ENCODE results near the gene GPR132. TPM values are rescaled to one million over a fixed set of nuclear protein-coding genes. Genes with fewer than 3 reads are reported as not detected.

The GPR132 gene
- total RNA-seq, 1 experiment from 2014 or later, result not detected

- peaks cover 10% of the 10 kb centered on the region for H3K27me3 Mint-ChIP-seq (ENCODE audit: insufficient read depth, unreplicated experiment)
- intact Hi-C loops (cut with micrococcal nuclease; ENCODE audit: unreplicated experiment), result no loop called here
- Histone ChIP-seq H3K4me1 (no peaks in the 10 kb centered on the region), H3K9me3 (peaks cover 4% of the 10 kb centered on the region), H3K27me3 (replicated peaks; ENCODE audit: control insufficient read depth, insufficient read depth, low read length) (no peaks in the 10 kb centered on the region), H3K4me3 (ENCODE audit: low read depth, low read length) (no peak overlapping the region), H3K36me3 (ENCODE audit: control insufficient read depth, insufficient read depth, low read length) (no peaks in the 10 kb centered on the region)
- ChIA-PET POLR2A (no interaction called here), CTCF (no interaction called here)
- H3K9me3 Mint-ChIP-seq (ENCODE audit: unreplicated experiment), result peaks cover 18% of the 10 kb centered on the region
- H3K27ac Mint-ChIP-seq (ENCODE audit: unreplicated experiment), result no peak overlapping the region
- no peaks in the 10 kb centered on the region for H3K4me1 Mint-ChIP-seq (ENCODE audit: low read depth, unreplicated experiment)
- no peak for TF ChIP-seq CTCF (IDR thresholded peaks at IDR 0.05; ENCODE audit: insufficient read depth in 1 of 2, low read depth in 1 of 2, low read length in 1 of 2, severe bottlenecking in 1 of 2, unreplicated experiment in 1 of 2)
- peaks cover 6% of the 10 kb centered on the region for H3K36me3 Mint-ChIP-seq (ENCODE audit: insufficient read depth, unreplicated experiment)
- BruUV-seq (replicated peaks), result no TSS peak
- no peak for DNase-seq
- H3K4me3 Mint-ChIP-seq (ENCODE audit: unreplicated experiment), result no peak overlapping the region
Measured at GRCh38 chr14:105102893-105103292, 37.7 kb upstream of the GPR132 start.

- H3K36me3 ChIP-seq (ENCODE audit: control insufficient read depth, insufficient read depth, low read length), result no peaks in the 10 kb centered on the region
- H3K4me3 Mint-ChIP-seq (ENCODE audit: unreplicated experiment), result no peak overlapping the region
- no peak for DNase-seq
- H3K4me1 Mint-ChIP-seq (ENCODE audit: low read depth, unreplicated experiment), result no peaks in the 10 kb centered on the region
- no peaks in the 10 kb centered on the region for H3K27me3 ChIP-seq (replicated peaks; ENCODE audit: control insufficient read depth, insufficient read depth, low read length)
- no peaks in the 10 kb centered on the region for H3K4me1 ChIP-seq
- H3K9me3 ChIP-seq, result peaks cover 4% of the 10 kb centered on the region
- H3K9me3 Mint-ChIP-seq (ENCODE audit: unreplicated experiment), result peaks cover 18% of the 10 kb centered on the region
- CTCF ChIA-PET, result no interaction called here
- H3K27ac Mint-ChIP-seq (ENCODE audit: unreplicated experiment), result no peak overlapping the region
- H3K4me3 ChIP-seq (ENCODE audit: low read depth, low read length), result no peak overlapping the region
- intact Hi-C loops (cut with micrococcal nuclease; ENCODE audit: unreplicated experiment), result no loop called here
- peaks cover 6% of the 10 kb centered on the region for H3K36me3 Mint-ChIP-seq (ENCODE audit: insufficient read depth, unreplicated experiment)
- POLR2A ChIA-PET, result no interaction called here
- H3K27me3 Mint-ChIP-seq (ENCODE audit: insufficient read depth, unreplicated experiment), result peaks cover 10% of the 10 kb centered on the region
- no peak for TF ChIP-seq CTCF (IDR thresholded peaks at IDR 0.05; ENCODE audit: insufficient read depth in 1 of 2, low read depth in 1 of 2, low read length in 1 of 2, severe bottlenecking in 1 of 2, unreplicated experiment in 1 of 2)
- BruUV-seq (replicated peaks), result no TSS peak
Measured at GRCh38 chr14:105102361-105102870, 37.2 kb upstream of the GPR132 start.

- Histone ChIP-seq H3K36me3 (ENCODE audit: control insufficient read depth, insufficient read depth, low read length) (no peaks in the 10 kb centered on the region), H3K9me3 (peaks cover 4% of the 10 kb centered on the region), H3K4me3 (ENCODE audit: low read depth, low read length) (no peak overlapping the region), H3K27me3 (replicated peaks; ENCODE audit: control insufficient read depth, insufficient read depth, low read length) (no peaks in the 10 kb centered on the region), H3K4me1 (no peaks in the 10 kb centered on the region)
- POLR2A ChIA-PET, result no interaction called here
- H3K4me3 Mint-ChIP-seq (ENCODE audit: unreplicated experiment), result no peak overlapping the region
- peaks cover 18% of the 10 kb centered on the region for H3K9me3 Mint-ChIP-seq (ENCODE audit: unreplicated experiment)
- CTCF ChIA-PET, result no interaction called here
- no peaks in the 10 kb centered on the region for H3K4me1 Mint-ChIP-seq (ENCODE audit: low read depth, unreplicated experiment)
- BruUV-seq (replicated peaks), result no TSS peak
- H3K27me3 Mint-ChIP-seq (ENCODE audit: insufficient read depth, unreplicated experiment), result peaks cover 10% of the 10 kb centered on the region
- intact Hi-C loops (cut with micrococcal nuclease; ENCODE audit: unreplicated experiment), result no loop called here
- no peak for TF ChIP-seq CTCF (IDR thresholded peaks at IDR 0.05; ENCODE audit: insufficient read depth in 1 of 2, low read depth in 1 of 2, low read length in 1 of 2, severe bottlenecking in 1 of 2, unreplicated experiment in 1 of 2)
- no peak overlapping the region for H3K27ac Mint-ChIP-seq (ENCODE audit: unreplicated experiment)
- H3K36me3 Mint-ChIP-seq (ENCODE audit: insufficient read depth, unreplicated experiment), result peaks cover 6% of the 10 kb centered on the region
- DNase-seq, result no peak
Measured at GRCh38 chr14:105100910-105101309, 35.7 kb upstream of the GPR132 start.
